ENCODE data around the gene KLHDC2. TPM values are rescaled to one million over a fixed set of nuclear protein-coding genes. Genes with fewer than 3 reads are reported as not detected.

The KLHDC2 gene
- total and polyA plus RNA-seq, 2 donors (not counting 3 experiments of a cell fraction or from before 2014, with no cell fraction given): 25.2 to 29.2 TPM

Other genes with a start within 250 kb of the KLHDC2 start
- 1,408 and 1,453 TPM in 2 replicates for gene RPS29, start 181.8 kb upstream of the KLHDC2 start, total RNA-seq
- 13,992 and 14,040 TPM in 2 replicates for gene RPS29, start 181.8 kb upstream of the KLHDC2 start, polyA plus RNA-seq
- 30.1 and 30.9 TPM in 2 replicates for gene LRR1, start 169.2 kb upstream of the KLHDC2 start, total RNA-seq
- gene LRR1, start 169.2 kb upstream of the KLHDC2 start, polyA plus RNA-seq: 11.4 and 17.7 TPM in 2 replicates
- 251 and 260 TPM in 2 replicates for gene RPL36AL, start 147.5 kb upstream of the KLHDC2 start, total RNA-seq
- gene RPL36AL, start 147.5 kb upstream of the KLHDC2 start, polyA plus RNA-seq: 116 and 174 TPM in 2 replicates
- 68.1 and 72.6 TPM in 2 replicates for gene MGAT2, start 147.4 kb upstream of the KLHDC2 start, total RNA-seq
- gene MGAT2, start 147.4 kb upstream of the KLHDC2 start, polyA plus RNA-seq: 34.5 and 36.4 TPM in 2 replicates
- 5.7 and 6.4 TPM in 2 replicates for gene DNAAF2, start 132.9 kb upstream of the KLHDC2 start, total RNA-seq
- gene DNAAF2, start 132.9 kb upstream of the KLHDC2 start, polyA plus RNA-seq: 3.0 and 3.1 TPM in 2 replicates
- 16.4 and 18.3 TPM in 2 replicates for gene POLE2, start 79.9 kb upstream of the KLHDC2 start, total RNA-seq
- 9.1 and 12.5 TPM in 2 replicates for gene POLE2, start 79.9 kb upstream of the KLHDC2 start, polyA plus RNA-seq
- 1.2 and 1.6 TPM in 2 replicates for gene KLHDC1, start 75.0 kb upstream of the KLHDC2 start, total RNA-seq
- 0.22 and 0.77 TPM in 2 replicates for gene KLHDC1, start 75.0 kb upstream of the KLHDC2 start, polyA plus RNA-seq
- gene NEMF, start 84.6 kb downstream of the KLHDC2 start, total RNA-seq: 71.4 and 74.2 TPM in 2 replicates
- 7.9 and 12.2 TPM in 2 replicates for gene NEMF, start 84.6 kb downstream of the KLHDC2 start, polyA plus RNA-seq
- 73.2 and 73.6 TPM in 2 replicates for gene ARF6, start 124.9 kb downstream of the KLHDC2 start, total RNA-seq
- gene ARF6, start 124.9 kb downstream of the KLHDC2 start, polyA plus RNA-seq: 19.3 and 21.7 TPM in 2 replicates

Data from endothelial cell of umbilical vein (primary cell).